OCI-LY3 (cell line): Measurements from ENCODE around the gene SNRNP25.

Source experiments
- H2AFZ ChIP-seq: fragments of 200-600, 300-600 bp; shearing (Covaris generic); 2 replicates; pipeline ENCODE4 v1.6.0; 2014; ENCODE audit warnings: antibody characterized with exemption, low read depth, low read length
- H3K27ac ChIP-seq: fragments of 200-600, 300-600 bp; sonication (generic); 2 replicates; pipeline ENCODE4 v1.5.1; 2014; ENCODE audit warnings: mild to moderate bottlenecking, low read length, moderate library complexity, mixed read lengths
- H3K27me3 ChIP-seq: fragments of 200-600, 300-600 bp; sonication (generic); 2 replicates; pipeline ENCODE4 v1.6.1; 2014; ENCODE audit warnings: low read depth, low read length, mixed read lengths
- H3K36me3 ChIP-seq: fragments of 200-600, 300-600 bp; sonication (generic); replicated peaks from 2 replicates; pipeline ENCODE3; 2014; ENCODE audit warnings: low read depth, low read length, mixed read lengths
- H3K4me1 ChIP-seq: fragments of 300-600, 200-600 bp; sonication (generic); 2 replicates; pipeline ENCODE4 v1.6.1; 2014; ENCODE audit warnings: low read length, mixed read lengths
- H3K4me2 ChIP-seq: fragments of 200-600, 300-600 bp; sonication (generic); 2 replicates; pipeline ENCODE4 v1.6.1; 2014; ENCODE audit warnings: low read length, mixed read lengths
- H3K4me3 ChIP-seq: fragments of 300-600, 200-600 bp; sonication (generic); 2 replicates; pipeline ENCODE4 v1.5.1; 2014; ENCODE audit warnings: antibody characterized with exemption, mild to moderate bottlenecking, low read length, moderate library complexity
- H3K79me2 ChIP-seq: fragments of 300-600, 200-600 bp; shearing (Covaris generic); 2 replicates; pipeline ENCODE4 v1.6.1; 2014; ENCODE audit warnings: mild to moderate bottlenecking, low read length, mixed read lengths
- H3K9ac ChIP-seq: fragments of 300-600, 200-600 bp; shearing (Covaris generic); 2 replicates; pipeline ENCODE4 v1.6.0; 2014; ENCODE audit warnings: mild to moderate bottlenecking, low read length, moderate library complexity
- H3K9me3 ChIP-seq: fragments of 200-600, 300-600 bp; shearing (Covaris generic); 2 replicates; pipeline ENCODE4 v1.6.1; 2014; ENCODE audit warnings: low read length, mixed read lengths; ENCODE audit not compliant: insufficient read depth
- H4K20me1 ChIP-seq: fragments of 200-600, 300-600 bp; sonication (generic); 2 replicates; pipeline ENCODE4 v1.6.1; 2016; ENCODE audit warnings: low read length, mixed read lengths; ENCODE audit not compliant: insufficient read depth
- CTCF ChIP-seq: fragments of 200-600, 300-600 bp; sonication (generic); IDR thresholded peaks from 2 replicates; pipeline ENCODE4 v1.5.1; 2014; ENCODE audit warnings: antibody characterized with exemption, low read length, low read depth
- EZH2phosphoT487 ChIP-seq: fragments of 200-600 bp; shearing (Covaris generic); IDR thresholded peaks from 2 replicates; pipeline ENCODE4 v1.6.1; 2018; ENCODE audit warnings: antibody characterized with exemption, mixed run types, low read depth

The SNRNP25 gene

GRCh38 chr16:104928-105327, 51.3 kb downstream of the SNRNP25 start:
- TF ChIP-seq EZH2phosphoT487 (no peak), CTCF (no peak)
- Histone ChIP-seq H3K9me3 (no peaks in the 10 kb centered on the region), H3K27me3 (no peaks in the 10 kb centered on the region), H3K79me2 (no peaks in the 10 kb centered on the region), H3K4me3 (no peak overlapping the region), H2AFZ (no peak overlapping the region), H3K4me1 (no peaks in the 10 kb centered on the region), H3K9ac (no peak overlapping the region), H4K20me1 (no peaks in the 10 kb centered on the region), H3K27ac (no peak overlapping the region), H3K4me2 (no peak overlapping the region), H3K36me3 (peaks cover 22% of the 10 kb centered on the region)

- no peaks in the 10 kb centered on the region for H3K9me3 ChIP-seq
Observed at GRCh38 chr16:105521-105920, 51.9 kb downstream of the SNRNP25 start.

GRCh38 chr16:106623-107324, 53.1 kb downstream of the SNRNP25 start:
- TF ChIP-seq EZH2phosphoT487 (no peak), CTCF (peak; percentile 83)
- Histone ChIP-seq H3K79me2 (no peaks in the 10 kb centered on the region), H3K9me3 (no peaks in the 10 kb centered on the region), H3K9ac (no peak overlapping the region), H3K4me1 (no peaks in the 10 kb centered on the region), H3K4me2 (no peak overlapping the region), H3K4me3 (no peak overlapping the region), H4K20me1 (no peaks in the 10 kb centered on the region), H3K36me3 (peaks cover 29% of the 10 kb centered on the region), H3K27ac (no peak overlapping the region), H3K27me3 (no peaks in the 10 kb centered on the region), H2AFZ (no peak overlapping the region)

More at GRCh38 chr16:105521-105920, 51.9 kb downstream of the SNRNP25 start:
- H4K20me1 ChIP-seq = no peaks in the 10 kb centered on the region
- H3K4me1 ChIP-seq = no peaks in the 10 kb centered on the region
- H3K4me2 ChIP-seq = no peak overlapping the region
- H3K27me3 ChIP-seq = no peaks in the 10 kb centered on the region
- H3K79me2 ChIP-seq = no peaks in the 10 kb centered on the region
- no peak overlapping the region for H3K9ac ChIP-seq
- no peak overlapping the region for H2AFZ ChIP-seq
- H3K4me3 ChIP-seq = no peak overlapping the region
- peaks cover 25% of the 10 kb centered on the region for H3K36me3 ChIP-seq
- H3K27ac ChIP-seq = no peak overlapping the region
- no peak for TF ChIP-seq EZH2phosphoT487
- no peak for TF ChIP-seq CTCF
